Osteoblast (primary cell): ENCODE measurements around the gene COL4A2. TPM values are rescaled to one million over a fixed set of nuclear protein-coding genes. Genes with fewer than 3 reads are reported as not detected.
A peak's percentile ranks its signal among the peaks of the same experiment; 100 is the strongest.

ENCODE experiments used
- DNase-seq: peaks from one replicate; pipeline ENCODE4 v3.0.0; 2011; ENCODE audit warnings: low spot score, mixed read lengths; ENCODE audit not compliant: insufficient read length; ENCODE audit errors: missing footprints
- H2AFZ ChIP-seq: 2 replicates; pipeline ENCODE4 v1.6.0; 2011; ENCODE audit warnings: mild to moderate bottlenecking, low read length
- H3K27ac ChIP-seq: 2 replicates; pipeline ENCODE4 v1.5.1; 2011; ENCODE audit warnings: mild to moderate bottlenecking, low read depth, low read length, moderate library complexity
- H3K27me3 ChIP-seq: 2 replicates; pipeline ENCODE4 v1.6.0; 2012; ENCODE audit warnings: mild to moderate bottlenecking, control low read depth, inconsistent platforms, low read length, moderate library complexity; ENCODE audit not compliant: insufficient read depth
- H3K36me3 ChIP-seq: 2 replicates; pipeline ENCODE4 v1.5.1; 2011; ENCODE audit warnings: mild to moderate bottlenecking, low read length, control low read depth, moderate library complexity; ENCODE audit not compliant: insufficient read depth
- H3K4me1 ChIP-seq: 2 replicates; pipeline ENCODE4 v1.5.1; 2011; ENCODE audit warnings: mild to moderate bottlenecking, low read length, control low read depth, moderate library complexity; ENCODE audit not compliant: insufficient read depth
- H3K4me2 ChIP-seq: 2 replicates; pipeline ENCODE4 v1.6.0; 2011; ENCODE audit warnings: mild to moderate bottlenecking, low read length; ENCODE audit not compliant: insufficient read depth
- H3K4me3 ChIP-seq: fragments of 200-600 bp; sonication (generic); 3 replicates; pipeline ENCODE4 v1.5.1; 2012; ENCODE audit warnings: mild to moderate bottlenecking, low read length, inconsistent platforms; ENCODE audit not compliant: insufficient read depth
- H3K79me2 ChIP-seq: 2 replicates; pipeline ENCODE4 v1.6.0; 2012; ENCODE audit warnings: mild to moderate bottlenecking, low read length, control low read depth, inconsistent platforms; ENCODE audit not compliant: insufficient read depth
- H3K9me3 ChIP-seq: 2 replicates; pipeline ENCODE4 v1.5.1; 2011; ENCODE audit warnings: low read depth, low read length, control low read depth
- H4K20me1 ChIP-seq: 2 replicates; pipeline ENCODE4 v1.6.0; 2012; ENCODE audit warnings: mild to moderate bottlenecking, low read length, control low read depth; ENCODE audit not compliant: insufficient read depth
- total RNA-seq: library from RNA; depleted of rRNA; stranded (reverse); fragments of >200 nt; gene quantifications from 2 replicates; pipeline ENCODE4 v1.2.3, GENCODE V29; 2012
- TF ChIP-seq, protein P1 (sequence below): IDR thresholded peaks from 2 replicates; pipeline ENCODE4 v1.5.1; 2011; ENCODE audit warnings: mild to moderate bottlenecking, low read depth, low read length, moderate library complexity; ENCODE audit errors: extremely low read depth

COL4A2 gene
- total RNA-seq, 1 donor: 267 TPM

DNA sequence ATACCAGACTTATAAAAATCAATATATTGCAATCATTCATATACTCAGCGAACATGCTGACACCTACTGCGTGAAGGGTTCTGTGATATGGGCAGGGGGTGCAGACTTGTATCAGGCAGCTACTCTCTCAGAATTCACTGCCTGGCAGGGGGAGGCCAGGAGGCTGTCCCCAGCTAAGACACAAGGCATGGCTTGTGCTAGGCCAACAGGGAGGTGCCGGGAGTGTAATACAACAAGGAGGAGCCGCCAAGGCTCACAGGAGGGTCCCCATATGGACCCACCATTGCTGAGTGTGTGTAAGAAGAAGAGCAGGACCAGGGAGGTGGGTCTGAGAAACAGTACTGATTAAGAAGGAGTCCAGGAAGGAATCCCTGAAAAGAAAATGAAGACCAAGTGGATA, 97.2 kb downstream of the COL4A2 start:
- H3K9me3 ChIP-seq: no peaks in the 10 kb centered on the region
- H4K20me1 ChIP-seq: no peaks in the 10 kb centered on the region
- DNase-seq: no peak
- peaks cover 11% of the 10 kb centered on the region for H3K36me3 ChIP-seq
- TF ChIP-seq, protein P1, sequence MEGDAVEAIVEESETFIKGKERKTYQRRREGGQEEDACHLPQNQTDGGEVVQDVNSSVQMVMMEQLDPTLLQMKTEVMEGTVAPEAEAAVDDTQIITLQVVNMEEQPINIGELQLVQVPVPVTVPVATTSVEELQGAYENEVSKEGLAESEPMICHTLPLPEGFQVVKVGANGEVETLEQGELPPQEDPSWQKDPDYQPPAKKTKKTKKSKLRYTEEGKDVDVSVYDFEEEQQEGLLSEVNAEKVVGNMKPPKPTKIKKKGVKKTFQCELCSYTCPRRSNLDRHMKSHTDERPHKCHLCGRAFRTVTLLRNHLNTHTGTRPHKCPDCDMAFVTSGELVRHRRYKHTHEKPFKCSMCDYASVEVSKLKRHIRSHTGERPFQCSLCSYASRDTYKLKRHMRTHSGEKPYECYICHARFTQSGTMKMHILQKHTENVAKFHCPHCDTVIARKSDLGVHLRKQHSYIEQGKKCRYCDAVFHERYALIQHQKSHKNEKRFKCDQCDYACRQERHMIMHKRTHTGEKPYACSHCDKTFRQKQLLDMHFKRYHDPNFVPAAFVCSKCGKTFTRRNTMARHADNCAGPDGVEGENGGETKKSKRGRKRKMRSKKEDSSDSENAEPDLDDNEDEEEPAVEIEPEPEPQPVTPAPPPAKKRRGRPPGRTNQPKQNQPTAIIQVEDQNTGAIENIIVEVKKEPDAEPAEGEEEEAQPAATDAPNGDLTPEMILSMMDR: no peak
- no peak overlapping the region for H3K4me2 ChIP-seq
- no peaks in the 10 kb centered on the region for H3K27me3 ChIP-seq
- no peak overlapping the region for H3K4me3 ChIP-seq
- peak overlapping the region; percentile 99 for H3K27ac ChIP-seq
- peaks cover 4% of the 10 kb centered on the region for H3K79me2 ChIP-seq
- no peak overlapping the region for H2AFZ ChIP-seq
- peaks cover 71% of the 10 kb centered on the region for H3K4me1 ChIP-seq

DNA sequence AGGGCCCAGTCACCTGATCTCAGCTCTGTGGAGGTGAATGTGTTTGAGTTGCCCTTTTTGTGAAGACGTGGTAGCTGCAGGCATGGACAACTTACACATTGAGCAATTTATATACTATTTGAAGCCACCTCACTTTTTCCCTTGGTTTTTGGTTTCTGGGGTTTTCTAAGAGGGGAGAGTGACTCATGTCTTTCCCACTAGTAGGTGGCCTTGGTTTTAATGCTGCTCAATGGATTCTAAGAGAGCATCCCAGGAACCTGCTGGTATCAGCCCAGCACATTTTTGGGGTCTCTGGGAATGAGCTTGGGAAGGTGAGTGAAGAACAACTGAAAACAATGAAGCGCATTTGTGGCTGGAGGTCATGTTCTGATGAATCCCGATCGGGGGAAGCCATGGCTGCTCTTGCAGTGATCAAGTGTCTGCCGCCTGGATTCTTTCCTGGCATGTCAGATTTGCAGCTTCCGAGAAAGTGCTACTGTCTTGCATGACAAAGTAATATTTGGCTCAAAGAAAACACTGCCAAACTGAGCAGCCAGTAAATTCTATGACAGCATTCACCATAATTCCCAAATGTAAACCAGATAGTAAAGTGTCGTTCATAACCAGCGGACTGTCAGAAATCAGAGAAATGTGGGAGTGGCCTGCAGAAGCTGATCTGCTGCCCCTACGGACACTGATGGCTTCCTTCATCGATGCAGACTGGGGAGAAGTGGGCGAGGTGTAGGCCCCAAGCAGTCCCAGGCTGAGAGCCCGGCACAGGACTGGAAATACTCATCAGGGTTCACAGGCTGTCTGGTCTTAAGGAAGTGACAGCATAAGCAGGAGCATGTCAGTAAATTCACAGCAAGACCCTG, 98.7 kb downstream of the COL4A2 start:
- H3K4me2 ChIP-seq: peak overlapping the region; percentile 63
- no peaks in the 10 kb centered on the region for H3K9me3 ChIP-seq
- H3K27me3 ChIP-seq: no peaks in the 10 kb centered on the region
- no peak overlapping the region for H3K4me3 ChIP-seq
- H2AFZ ChIP-seq: no peak overlapping the region
- peaks cover 19% of the 10 kb centered on the region for H3K36me3 ChIP-seq
- DNase-seq: peak; percentile 87
- H3K79me2 ChIP-seq: peaks cover 10% of the 10 kb centered on the region
- TF ChIP-seq, protein P1: no peak
- H4K20me1 ChIP-seq: no peaks in the 10 kb centered on the region
- peak overlapping the region; percentile 99 for H3K27ac ChIP-seq
- peaks cover 68% of the 10 kb centered on the region for H3K4me1 ChIP-seq

DNA sequence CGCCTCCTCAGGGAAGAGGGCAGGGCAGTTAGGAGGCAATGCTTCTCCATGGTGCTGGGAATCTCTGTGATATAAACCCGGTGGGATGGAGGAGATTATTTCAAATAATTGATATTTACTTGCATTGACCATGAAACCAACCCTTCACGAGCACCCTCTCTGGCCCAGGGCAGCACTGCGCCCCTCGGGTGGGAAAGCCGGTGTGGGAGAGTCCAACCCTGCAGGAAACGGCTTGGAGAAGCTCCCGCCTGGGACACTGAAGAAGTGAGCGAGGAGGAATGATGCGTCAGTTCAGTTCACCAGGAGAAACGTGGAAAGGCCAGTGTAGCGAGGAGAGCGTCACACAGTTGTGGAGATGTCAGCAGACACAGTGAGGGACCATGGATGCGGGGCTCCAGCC, 99.9 kb downstream of the COL4A2 start:
- H2AFZ ChIP-seq: no peak overlapping the region

DNA sequence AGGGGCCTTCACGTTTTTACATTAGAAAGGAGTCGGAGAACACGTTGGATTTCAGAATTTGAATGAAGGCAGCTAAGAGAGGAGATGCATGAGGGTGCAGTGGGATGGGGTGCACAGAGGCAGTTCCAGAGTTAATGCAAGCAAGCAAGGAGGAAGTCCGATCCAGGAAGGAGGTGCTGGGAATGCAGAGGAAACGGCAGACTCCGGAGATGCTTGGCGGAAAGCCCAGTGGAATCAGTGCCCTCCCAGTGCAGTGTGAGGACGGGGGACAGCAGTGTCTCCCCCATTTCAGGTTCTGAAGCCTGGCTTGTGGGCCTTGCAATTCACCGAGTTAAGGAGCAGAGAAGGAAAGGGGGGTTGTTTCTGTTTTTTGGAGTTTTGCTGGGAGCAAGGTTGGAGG, 100.4 kb downstream of the COL4A2 start:
- DNase-seq: no peak
- Histone ChIP-seq H3K27me3 (no peaks in the 10 kb centered on the region), H3K4me2 (no peak overlapping the region), H4K20me1 (no peaks in the 10 kb centered on the region), H2AFZ (no peak overlapping the region), H3K27ac (peak overlapping the region; percentile 99), H3K79me2 (peaks cover 10% of the 10 kb centered on the region), H3K4me3 (no peak overlapping the region), H3K9me3 (no peaks in the 10 kb centered on the region), H3K4me1 (peaks cover 70% of the 10 kb centered on the region), H3K36me3 (peaks cover 22% of the 10 kb centered on the region)
- TF ChIP-seq, protein P1: no peak

More for the DNA sequence above, 99.9 kb downstream of the COL4A2 start:
- H3K79me2 ChIP-seq: peaks cover 10% of the 10 kb centered on the region
- H3K4me2 ChIP-seq: no peak overlapping the region
- H3K27ac ChIP-seq: peak overlapping the region; percentile 99
- H3K4me3 ChIP-seq: no peak overlapping the region
- no peak for DNase-seq
- H3K36me3 ChIP-seq: peaks cover 22% of the 10 kb centered on the region
- peaks cover 70% of the 10 kb centered on the region for H3K4me1 ChIP-seq
- H3K27me3 ChIP-seq: no peaks in the 10 kb centered on the region
- no peaks in the 10 kb centered on the region for H4K20me1 ChIP-seq
- H3K9me3 ChIP-seq: no peaks in the 10 kb centered on the region
- TF ChIP-seq, protein P1: no peak
